Smooth muscle cell (in vitro differentiated cells): ENCODE data around the gene MCRIP2. TPM values are rescaled to one million over a fixed set of nuclear protein-coding genes. Genes with fewer than 3 reads are reported as not detected.

Experiments used
- DNase-seq: peaks from one replicate; lab custom pipeline; 2025; ENCODE audit not compliant: unreplicated experiment; lab: John Stamatoyannopoulos, UW
- H2AFZ ChIP-seq: fragments of 200-600 bp; sonication (generic); 2 replicates; pipeline ENCODE4 v1.6.0; 2016; ENCODE audit warnings: antibody characterized with exemption, low read depth, mild to moderate bottlenecking
- H3F3A ChIP-seq: fragments of 200-600 bp; sonication (generic); 2 replicates; pipeline ENCODE4 v1.6.0; 2017; ENCODE audit warnings: antibody characterized with exemption, low read depth
- H3K27ac ChIP-seq: fragments of 200-600 bp; sonication (generic); 2 replicates; pipeline ENCODE4 v1.5.1; 2016; ENCODE audit warnings: low read depth, mild to moderate bottlenecking
- H3K27me3 ChIP-seq: fragments of 200-600 bp; sonication (generic); 2 replicates; pipeline ENCODE4 v1.6.1; 2016; ENCODE audit warnings: low read depth, mild to moderate bottlenecking
- H3K36me3 ChIP-seq: fragments of 200-600 bp; sonication (generic); 2 replicates; pipeline ENCODE4 v1.5.1; 2016; ENCODE audit warnings: low read depth
- H3K4me1 ChIP-seq: fragments of 200-600 bp; sonication (generic); 2 replicates; pipeline ENCODE4 v1.5.1; 2016; ENCODE audit warnings: low read depth
- H3K4me2 ChIP-seq: fragments of 200-600 bp; sonication (generic); 2 replicates; pipeline ENCODE4 v1.6.0; 2016; ENCODE audit warnings: mild to moderate bottlenecking
- H3K4me3 ChIP-seq: fragments of 200-600 bp; sonication (generic); 2 replicates; pipeline ENCODE4 v1.5.1; 2016; ENCODE audit warnings: mild to moderate bottlenecking
- H3K79me2 ChIP-seq: fragments of 200-600 bp; sonication (generic); 2 replicates; pipeline ENCODE4 v1.6.0; 2016; ENCODE audit warnings: low read depth, mild to moderate bottlenecking
- H3K9ac ChIP-seq: fragments of 200-600 bp; sonication (generic); 2 replicates; pipeline ENCODE4 v1.6.0; 2016; ENCODE audit warnings: low read depth
- H3K9me3 ChIP-seq: fragments of 200-600 bp; sonication (generic); replicated peaks from 2 replicates; pipeline ENCODE4 v1.5.1; 2016; ENCODE audit warnings: low read depth
- H4K20me1 ChIP-seq: fragments of 200-600 bp; sonication (generic); 2 replicates; pipeline ENCODE4 v1.6.0; 2016; ENCODE audit warnings: low read depth
- CTCF ChIP-seq: fragments of 200-600 bp; sonication (generic); IDR thresholded peaks from 2 replicates; pipeline ENCODE4 v1.5.1; 2017; ENCODE audit warnings: borderline replicate concordance, mild to moderate bottlenecking, antibody characterized with exemption; ENCODE audit not compliant: insufficient read depth, poor library complexity, severe bottlenecking
- WGBS: methylation state at CpG from one replicate; pipeline ENCODE4 v1.1.7; 2016; ENCODE audit warnings: low lambda C conversion rate; 5-methylcytosine and 5-hydroxymethylcytosine counted together
- polyA plus RNA-seq: library from polyadenylated mRNA; unstranded; fragments of >200 nt; fragmentation: Nextera tagmentation; extraction: Ambion mirVana; gene quantifications from 2 replicates; pipeline ENCODE4 v1.2.1, GENCODE V29; 2016
- total RNA-seq: library from RNA; depleted of rRNA; stranded (reverse); fragments of >200 nt; gene quantifications from 2 replicates; pipeline ENCODE4 v1.2.3, GENCODE V29; 2014

The MCRIP2 gene
- total and polyA plus RNA-seq, 2 experiments from 2014 or later, result 11.9 to 34.7 TPM

GRCh38 chr16:681746-682427, 40.3 kb downstream of the MCRIP2 start:
- H3K27ac ChIP-seq, result peak overlapping the region; percentile 74
- no peak for DNase-seq
- 92% methylated on average over 28 of the region's 28 CpGs for WGBS
- H3K9me3 ChIP-seq, result no peaks in the 10 kb centered on the region
- no peaks in the 10 kb centered on the region for H3K36me3 ChIP-seq
- no peak overlapping the region for H2AFZ ChIP-seq
- TF ChIP-seq CTCF, result no peak
- no peak overlapping the region for H3K9ac ChIP-seq
- no peaks in the 10 kb centered on the region for H3F3A ChIP-seq
- H3K27me3 ChIP-seq, result no peaks in the 10 kb centered on the region
- H3K4me3 ChIP-seq, result peak overlapping the region; percentile 93
- H3K4me1 ChIP-seq, result peaks cover 18% of the 10 kb centered on the region
- peaks cover 33% of the 10 kb centered on the region for H4K20me1 ChIP-seq
- H3K4me2 ChIP-seq, result peak overlapping the region; percentile 99
- peaks cover 32% of the 10 kb centered on the region for H3K79me2 ChIP-seq

- H3K27me3 ChIP-seq, result no peaks in the 10 kb centered on the region
- H3K79me2 ChIP-seq, result peaks cover 32% of the 10 kb centered on the region
- peak overlapping the region; percentile 95 for H3K4me2 ChIP-seq
- no peak for TF ChIP-seq CTCF
- H2AFZ ChIP-seq, result no peak overlapping the region
- no peaks in the 10 kb centered on the region for H3K9me3 ChIP-seq
- H3K9ac ChIP-seq, result no peak overlapping the region
- H3K27ac ChIP-seq, result no peak overlapping the region
- DNase-seq, result no peak
- peaks cover 33% of the 10 kb centered on the region for H4K20me1 ChIP-seq
- H3K36me3 ChIP-seq, result no peaks in the 10 kb centered on the region
- peaks cover 18% of the 10 kb centered on the region for H3K4me1 ChIP-seq
- no peaks in the 10 kb centered on the region for H3F3A ChIP-seq
- H3K4me3 ChIP-seq, result peak overlapping the region; percentile 60
- WGBS, result 93% methylated on average over 36 of the region's 36 CpGs
Observed at GRCh38 chr16:682493-683395, 41.1 kb downstream of the MCRIP2 start.

- Histone ChIP-seq H2AFZ (no peak overlapping the region), H3K4me2 (peak overlapping the region; percentile 95), H3K9me3 (no peaks in the 10 kb centered on the region), H3K27ac (peak overlapping the region; percentile 84), H3K4me1 (peaks cover 18% of the 10 kb centered on the region), H3F3A (no peaks in the 10 kb centered on the region), H3K36me3 (no peaks in the 10 kb centered on the region), H3K9ac (peak overlapping the region; percentile 58), H3K79me2 (peaks cover 32% of the 10 kb centered on the region), H3K4me3 (peak overlapping the region; percentile 60), H4K20me1 (peaks cover 33% of the 10 kb centered on the region), H3K27me3 (no peaks in the 10 kb centered on the region)
- no peak for DNase-seq
- WGBS, result 17% methylated on average over 51 of the region's 57 CpGs
- TF ChIP-seq CTCF, result no peak
Observed at GRCh38 chr16:683396-684070, 41.9 kb downstream of the MCRIP2 start.
